Measurements from ENCODE around the gene SBF2.

DNA sequence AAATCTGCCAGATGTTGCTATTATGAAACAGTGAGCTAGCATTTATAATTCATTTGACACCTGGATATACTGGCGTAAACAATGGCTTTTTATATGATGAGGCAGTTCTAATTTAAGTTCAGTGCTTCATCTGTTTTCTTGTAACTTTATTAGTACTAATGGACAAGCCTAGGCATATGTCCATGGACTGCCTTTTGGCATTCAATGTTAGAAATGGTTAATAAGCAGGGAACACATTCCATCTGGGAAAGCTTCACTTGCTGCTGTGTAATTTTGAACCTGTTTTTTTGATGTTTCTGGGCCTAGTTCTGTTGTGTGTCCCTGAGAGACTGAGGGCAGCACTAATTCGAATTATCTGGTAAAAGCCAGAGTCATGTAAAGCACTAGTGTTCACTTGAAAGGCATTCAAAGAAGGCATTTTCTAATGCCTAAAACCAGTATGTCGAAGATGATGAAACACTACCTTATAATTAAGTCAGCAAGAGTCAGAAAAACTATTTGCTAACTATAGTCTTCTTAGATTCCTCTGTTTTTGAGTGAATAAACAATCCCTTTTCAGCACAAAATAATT lies 491.6 kb downstream of the SBF2 start:
- TF ChIP-seq EZH2 (IDR thresholded peaks at IDR 0.05; ENCODE audit: borderline replicate concordance, low read depth, low read length, severe bottlenecking) (no peak), CTCF (IDR thresholded peaks at IDR 0.05; ENCODE audit: borderline replicate concordance, extremely low read depth, low read length, poor library complexity, severe bottlenecking) (no peak)
